Measurements from ENCODE around the gene PCOLCE2.

DNA sequence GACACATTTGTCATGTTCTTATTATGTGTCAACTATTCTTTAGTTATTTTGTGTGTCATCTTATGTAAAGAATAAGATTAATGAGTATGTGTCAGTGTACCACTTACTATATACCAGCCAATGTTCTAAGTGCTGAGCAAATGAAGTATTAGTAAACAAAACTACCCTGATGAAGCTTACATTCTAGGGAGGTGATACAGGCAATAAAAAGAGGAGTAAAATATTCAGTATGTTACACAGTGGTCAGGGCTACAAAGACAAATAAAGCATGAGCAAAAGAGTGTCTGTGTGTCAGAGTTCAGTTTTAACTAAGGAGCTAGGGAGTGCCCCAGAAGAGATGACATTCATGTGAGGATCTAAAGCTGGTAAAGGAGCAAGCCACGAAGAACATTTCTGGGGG lies 86.0 kb downstream of the PCOLCE2 start:
- TF ChIP-seq CTCF (IDR thresholded peaks at IDR 0.05) (no peak), POLR2AphosphoS5 (IDR thresholded peaks at IDR 0.05) (no peak), POLR2A (IDR thresholded peaks at IDR 0.05) (no peak)

Measured in suprapubic skin (tissue), 4 donors.